Measurements from ENCODE around the gene PKD1.

Gene PKD1

DNA sequence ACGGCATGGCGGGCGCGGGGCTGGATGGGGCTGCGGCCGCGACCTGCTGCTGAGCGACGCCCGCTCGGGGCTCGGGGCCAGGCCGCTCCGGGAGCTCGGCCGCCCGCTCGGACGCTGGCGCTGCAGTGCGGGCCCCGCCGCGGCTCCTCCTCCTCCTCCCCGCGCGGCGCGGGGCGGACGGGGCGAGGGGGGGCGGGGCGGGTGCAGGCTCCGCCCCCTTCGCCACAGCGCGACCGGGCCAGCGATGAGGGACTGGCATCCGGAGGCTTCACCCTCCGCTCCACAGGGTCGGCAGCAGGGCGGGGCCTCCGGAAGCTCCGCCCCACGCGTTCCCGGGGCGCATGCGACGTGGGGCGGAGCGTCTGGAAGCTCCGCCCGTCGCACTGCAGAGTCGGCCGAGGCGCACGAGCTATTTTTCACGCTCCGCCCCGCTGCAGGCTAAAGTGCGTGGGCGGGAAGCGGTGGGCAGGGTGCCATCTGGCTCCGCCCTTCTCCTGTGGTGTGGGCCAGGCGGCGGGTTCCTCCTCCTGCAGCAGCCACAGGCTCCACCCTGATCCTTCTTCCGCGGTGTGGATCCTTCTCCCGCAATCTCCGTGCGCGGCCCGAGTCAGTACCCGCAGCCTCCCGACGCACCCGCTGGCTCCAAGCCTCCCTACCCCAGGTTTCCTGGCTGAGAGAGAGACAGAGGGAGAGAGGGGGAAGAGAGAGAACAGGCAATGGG lies at the start of gene PKD1:
Gene PKD1 (minus strand): TSS at position 129 of the 721 bp plus-strand sequence. CDS start 209 bp downstream, outside the sequence.
- peak; percentile 44 for DNase-seq

DNA sequence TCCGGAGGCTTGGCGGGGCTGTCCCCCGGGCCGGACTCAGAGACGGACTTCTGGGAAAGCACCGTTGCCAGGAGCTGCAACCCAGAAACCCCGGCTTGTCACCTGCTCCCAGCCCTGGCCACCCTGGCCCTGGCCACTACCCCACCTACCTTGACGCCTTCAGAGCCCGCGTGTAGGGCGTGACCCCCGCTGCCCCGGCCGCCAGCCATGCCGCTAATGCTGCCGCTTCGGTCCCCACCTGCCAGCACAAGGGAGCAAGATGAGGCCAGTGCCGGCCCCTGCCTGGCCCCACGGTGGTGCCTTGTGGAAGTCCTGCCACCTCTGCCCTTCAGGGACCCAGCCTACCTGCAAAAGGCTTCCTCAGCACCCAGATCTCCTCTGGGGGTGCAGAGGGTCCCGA lies 49.3 kb upstream of the PKD1 start:
- no peak for DNase-seq

DNA sequence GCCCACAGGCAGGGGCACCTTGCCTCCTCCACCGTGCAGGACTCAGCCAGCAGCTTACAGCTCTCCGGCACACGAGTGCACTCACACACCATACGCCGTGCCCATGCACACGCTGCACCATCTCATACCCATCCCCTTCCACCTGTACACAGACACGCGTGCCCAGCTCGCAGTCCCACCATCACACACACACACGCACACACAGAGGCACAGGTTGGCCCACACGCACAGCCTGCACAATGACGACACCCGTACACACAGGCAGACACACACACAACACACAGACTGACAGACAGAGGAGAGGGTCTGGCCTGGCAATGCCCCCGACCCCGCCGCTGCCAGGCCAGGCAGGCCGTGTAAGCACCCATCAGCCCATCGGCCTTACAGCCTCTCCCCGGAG lies 48.6 kb upstream of the PKD1 start:
- no peak for DNase-seq

DNA sequence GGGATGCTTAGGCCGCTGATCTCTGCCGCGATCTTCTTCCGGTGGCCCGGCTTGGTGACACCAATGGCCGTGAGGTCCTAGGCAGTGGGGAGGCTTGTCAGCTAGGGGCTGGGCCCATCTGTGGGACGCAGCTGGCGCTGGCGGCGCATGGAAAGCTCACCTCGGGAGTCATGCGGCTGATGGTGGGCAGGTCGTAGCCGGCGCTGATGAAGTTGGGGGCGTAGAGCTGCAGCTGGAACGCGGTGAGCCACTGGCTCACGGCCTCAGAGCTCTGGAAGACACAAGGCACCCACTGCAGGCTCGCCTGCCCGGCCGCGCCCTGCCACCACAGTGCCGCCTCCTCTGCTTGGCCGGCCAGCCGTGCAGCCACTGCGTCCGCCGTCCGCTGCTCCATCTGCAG lies 48.0 kb upstream of the PKD1 start:
- no peak for DNase-seq

DNA sequence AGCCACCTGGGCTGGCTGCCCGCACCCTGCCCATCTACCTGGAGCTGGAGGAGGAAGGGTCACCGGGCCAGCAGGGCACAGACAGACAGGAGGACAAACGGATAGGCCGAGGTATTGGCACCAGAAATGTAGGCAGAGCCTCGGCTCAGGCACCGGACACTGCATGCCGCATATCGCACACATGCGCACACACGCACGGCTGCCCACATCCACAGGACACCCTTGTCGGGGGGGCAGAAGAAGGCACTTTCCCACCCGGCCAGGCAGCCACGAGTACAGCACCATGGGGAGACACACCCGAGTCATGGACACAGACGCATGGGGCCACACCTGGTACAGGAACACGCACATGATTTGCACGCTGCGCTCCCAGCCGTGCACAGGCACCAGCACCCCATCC lies 46.3 kb upstream of the PKD1 start:
- DNase-seq = no peak

DNA sequence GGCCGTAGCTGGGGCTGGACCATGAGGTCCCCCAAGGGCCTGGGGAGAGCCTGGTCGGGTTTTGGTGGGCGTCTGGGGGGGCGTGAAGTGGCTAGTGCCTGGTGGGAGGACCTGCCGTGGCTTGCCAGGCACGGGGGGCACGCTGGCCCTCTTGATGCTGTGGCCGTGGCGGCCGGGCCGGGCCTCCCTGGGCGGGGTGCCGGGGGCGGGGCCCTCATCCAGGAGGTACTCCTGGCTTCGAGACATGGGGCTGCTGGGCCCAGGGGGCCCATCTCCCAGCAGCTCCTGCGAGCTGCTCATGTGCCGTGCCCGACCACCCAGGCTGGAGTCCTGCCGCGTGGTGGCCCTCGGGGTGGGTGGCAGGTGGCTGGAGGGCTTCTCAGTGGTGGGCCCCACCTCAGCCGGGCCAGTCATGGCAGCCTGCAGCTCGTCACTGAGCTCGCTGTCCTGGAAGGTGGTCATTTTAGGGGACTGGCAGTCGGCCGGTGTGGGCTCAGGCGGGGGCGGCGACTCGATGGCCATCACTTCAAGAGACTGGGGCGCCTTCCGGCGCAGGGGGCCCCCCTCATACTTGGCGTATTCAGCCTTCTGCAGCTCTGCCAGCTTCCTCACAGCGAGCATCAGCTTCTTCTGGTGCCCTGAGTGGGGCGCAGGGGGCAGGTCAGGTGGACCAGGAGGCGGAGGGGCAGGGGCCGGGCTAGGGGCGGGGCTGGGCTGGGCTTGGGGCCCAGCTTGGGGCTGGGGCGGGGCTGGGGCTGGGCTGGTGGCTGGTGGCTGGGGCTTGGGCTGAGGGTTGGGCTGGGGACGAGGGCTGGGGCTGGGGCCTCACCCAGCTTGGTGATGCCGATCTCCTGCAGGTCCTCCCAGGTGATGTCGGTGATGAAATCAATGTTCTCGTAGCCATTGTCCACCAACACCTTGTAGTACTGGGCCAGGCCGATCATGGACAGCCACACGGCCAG lies 45.5 kb upstream of the PKD1 start:
- no peak for DNase-seq

DNA sequence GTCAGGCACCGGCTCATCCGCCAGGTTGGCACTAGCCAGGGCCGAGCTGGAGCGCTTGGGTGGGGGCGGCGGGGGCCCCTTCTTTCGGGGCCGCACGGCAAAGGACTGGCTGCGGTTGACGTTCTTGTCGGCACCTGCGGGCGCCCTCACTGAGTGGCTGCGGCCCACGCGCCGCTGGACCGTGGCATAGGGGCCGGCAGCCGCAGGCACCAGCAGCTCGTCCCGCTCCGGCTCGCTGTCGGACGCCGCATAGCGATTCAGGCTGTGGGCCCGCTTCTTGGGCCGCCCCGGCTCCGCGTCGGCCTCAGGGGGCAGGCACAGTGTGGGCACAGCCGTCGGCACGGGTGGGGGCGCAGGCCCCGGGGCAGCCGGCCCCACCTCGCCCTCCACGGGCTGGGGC lies 44.8 kb upstream of the PKD1 start:
- DNase-seq = no peak

DNA sequence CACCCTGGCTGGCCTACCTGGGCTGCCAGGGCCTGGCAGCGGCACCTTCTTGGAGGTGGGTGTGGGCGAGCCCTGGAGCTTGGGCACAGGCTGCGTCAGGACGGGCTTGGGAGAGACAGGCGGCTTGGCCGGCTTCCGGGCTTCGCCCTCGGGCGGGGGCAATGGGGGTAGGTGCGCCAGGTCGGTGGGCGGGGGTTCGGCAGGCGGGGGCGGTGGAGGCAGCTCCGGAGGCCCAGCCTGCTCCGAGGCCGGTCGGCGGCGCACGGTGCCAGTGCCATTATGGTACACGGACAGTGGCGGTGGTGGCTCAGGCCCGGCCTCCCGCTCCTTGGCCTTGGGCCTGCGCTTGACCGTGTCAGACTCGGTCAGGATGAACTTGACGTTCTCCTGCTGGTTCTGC lies 43.9 kb upstream of the PKD1 start:
- DNase-seq = no peak

DNA sequence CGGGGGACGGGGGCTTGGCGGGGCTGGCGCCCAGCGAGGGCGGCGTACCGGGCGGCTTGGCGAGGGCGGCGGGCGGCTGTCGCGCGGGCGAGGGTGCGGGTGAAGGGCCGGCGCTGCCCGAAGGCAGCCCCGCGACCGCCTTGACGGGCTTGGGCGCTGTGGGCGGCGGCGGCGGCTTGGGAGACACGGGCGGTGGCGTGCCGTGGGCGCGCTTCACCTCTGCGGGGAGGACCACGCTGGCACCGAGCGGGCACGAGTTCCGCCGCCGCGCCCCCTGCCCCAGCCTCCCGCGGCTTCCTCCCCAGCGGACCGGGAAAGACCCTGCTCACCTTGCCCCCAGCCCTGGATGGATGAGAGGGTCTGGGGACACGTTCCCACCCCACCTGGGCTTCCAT lies 43.4 kb upstream of the PKD1 start:
- DNase-seq = no peak

DNA sequence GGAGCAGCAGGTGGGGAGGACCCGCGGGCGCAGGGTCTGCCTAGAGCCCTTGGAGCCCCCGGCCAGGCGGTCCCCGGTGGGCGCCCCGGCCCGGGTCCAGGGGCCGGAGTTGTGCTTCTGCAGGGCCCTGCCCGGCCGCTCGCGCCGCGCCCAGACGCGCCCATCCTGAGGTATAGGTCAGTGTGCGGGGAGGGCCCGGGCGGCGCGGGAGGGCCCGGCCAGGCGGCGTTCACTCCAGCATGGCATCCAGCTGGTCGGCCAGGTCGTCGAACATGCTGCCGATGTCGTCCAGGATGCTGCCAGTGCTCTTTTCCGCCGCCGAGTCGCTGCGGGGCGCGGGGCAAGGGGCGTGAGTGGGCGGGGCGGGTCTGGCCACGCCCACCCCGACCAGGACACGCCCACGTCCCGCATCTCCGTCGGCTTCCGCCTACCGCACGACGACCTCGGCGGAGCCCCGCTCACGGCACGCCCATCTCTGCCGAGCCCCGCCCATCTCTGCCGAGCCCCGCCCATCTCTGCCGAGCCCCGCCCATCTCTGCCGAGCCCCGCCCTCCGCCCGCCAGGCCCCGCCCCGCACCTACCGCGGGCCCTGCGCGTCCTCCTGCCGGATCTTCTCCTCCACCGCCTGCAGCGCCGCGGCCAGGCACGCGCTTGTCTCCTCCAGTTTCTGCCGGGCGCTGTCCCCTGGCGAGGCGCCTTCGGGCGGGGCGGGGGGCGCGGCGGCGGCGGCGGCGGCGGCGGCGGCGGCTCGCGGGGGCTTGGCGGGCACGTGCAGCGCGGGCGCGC lies 42.8 kb upstream of the PKD1 start:
- DNase-seq = no peak

DNA sequence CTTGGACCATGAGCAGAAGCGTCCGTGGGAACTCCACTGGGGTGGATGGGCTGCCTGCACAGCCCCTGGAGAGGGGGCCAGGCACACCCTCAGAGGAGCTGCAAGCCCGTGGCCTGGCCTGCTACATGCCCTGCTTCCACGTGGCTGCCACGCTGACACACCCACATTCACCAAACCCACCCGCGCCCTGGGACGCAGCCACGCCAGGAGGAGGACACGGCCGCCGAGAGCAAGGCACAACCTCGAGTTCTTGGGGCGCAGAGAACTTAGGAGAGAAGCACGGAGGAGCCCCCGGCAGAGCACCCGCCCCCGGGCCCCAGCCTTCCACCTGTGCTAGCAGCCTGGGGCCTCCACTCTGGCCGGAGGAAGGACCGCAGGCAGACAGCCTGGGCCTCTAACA lies 41.9 kb upstream of the PKD1 start:
- DNase-seq = no peak

DNA sequence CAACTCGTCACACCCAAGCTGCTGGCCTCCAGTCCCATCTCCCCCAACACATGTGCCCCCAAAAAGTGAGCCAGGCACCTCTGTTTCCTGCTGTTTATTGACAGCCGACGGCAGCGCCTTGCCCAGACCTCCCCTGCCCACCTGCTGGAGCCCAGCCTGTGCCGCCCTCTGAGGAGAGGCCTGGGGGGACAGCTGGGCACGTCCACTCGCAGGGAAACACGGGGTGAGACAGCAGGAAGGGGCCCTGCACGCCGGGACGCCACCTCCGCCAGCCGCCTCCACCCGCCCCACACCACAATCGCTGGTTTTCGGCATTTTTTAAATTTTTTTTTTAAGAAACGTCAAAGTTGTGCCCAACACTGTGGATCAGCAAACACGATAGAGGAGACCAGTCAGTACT lies 41.4 kb upstream of the PKD1 start:
- no peak for DNase-seq

DNA sequence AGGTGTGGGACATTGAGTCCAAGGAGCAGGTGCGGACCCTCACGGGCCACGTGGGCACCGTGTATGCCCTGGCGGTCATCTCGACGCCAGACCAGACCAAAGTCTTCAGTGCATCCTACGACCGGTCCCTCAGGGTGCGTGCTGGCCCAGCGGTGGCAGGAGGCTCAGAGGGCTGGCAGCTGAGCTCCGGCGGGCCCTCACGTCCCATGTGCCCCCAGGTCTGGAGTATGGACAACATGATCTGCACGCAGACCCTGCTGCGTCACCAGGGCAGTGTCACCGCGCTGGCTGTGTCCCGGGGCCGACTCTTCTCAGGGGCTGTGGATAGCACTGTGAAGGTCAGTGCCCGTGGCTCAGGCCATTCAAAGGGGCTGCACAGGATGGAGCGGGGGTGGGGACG lies 40.3 kb upstream of the PKD1 start:
- no peak for DNase-seq

DNA sequence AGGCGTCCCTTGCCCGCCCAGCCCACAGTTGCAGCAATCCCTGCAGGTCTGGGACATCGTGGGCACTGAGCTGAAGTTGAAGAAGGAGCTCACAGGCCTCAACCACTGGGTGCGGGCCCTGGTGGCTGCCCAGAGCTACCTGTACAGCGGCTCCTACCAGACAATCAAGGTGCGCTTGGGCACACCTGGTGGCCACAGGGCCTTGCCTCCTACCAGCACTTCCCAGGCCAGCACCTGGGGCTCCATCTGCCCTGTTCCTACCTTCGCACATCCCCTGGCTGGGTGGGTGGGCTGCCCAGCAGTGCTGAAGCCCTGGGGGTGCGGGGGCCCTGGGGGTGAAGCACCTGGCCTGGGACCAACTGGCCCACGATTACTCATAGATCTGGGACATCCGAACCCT lies 39.8 kb upstream of the PKD1 start:
- DNase-seq = no peak

DNA sequence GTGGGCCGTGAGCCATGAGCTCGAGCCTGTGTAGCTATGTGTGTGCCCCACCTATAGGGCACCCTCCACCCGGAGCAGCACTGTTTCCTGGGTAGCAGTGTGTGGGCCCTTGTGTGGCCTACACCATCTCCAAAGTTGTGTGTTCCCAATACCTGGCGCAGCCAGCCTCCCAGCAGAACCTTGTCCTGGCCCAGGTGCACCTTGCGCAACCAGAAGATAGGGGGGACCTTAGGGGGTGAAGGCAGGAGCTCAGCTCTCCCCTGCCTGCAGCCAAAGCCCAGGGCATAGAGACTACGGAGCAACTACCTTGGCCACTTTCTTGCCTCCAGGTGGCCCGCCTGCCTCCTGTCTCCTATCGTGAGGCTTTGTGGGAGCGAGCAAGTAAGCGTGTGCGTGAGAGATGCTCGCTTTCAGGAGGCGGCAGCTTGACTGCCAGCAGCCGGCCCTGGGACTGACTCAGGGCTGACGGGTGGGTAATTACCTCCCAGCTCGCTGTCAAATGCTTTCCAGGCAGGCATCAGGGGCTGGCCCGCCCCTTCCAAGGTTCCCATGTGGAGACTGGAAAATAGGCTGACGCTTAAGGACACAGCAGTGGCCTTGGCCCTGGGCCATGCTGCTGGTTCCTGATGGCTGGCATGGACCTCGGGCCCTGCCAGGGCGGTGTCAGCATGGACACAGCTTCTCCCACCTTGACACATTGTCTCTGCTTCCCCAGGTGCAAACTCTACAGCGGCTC lies 38.9 kb upstream of the PKD1 start:
- no peak for DNase-seq

DNA sequence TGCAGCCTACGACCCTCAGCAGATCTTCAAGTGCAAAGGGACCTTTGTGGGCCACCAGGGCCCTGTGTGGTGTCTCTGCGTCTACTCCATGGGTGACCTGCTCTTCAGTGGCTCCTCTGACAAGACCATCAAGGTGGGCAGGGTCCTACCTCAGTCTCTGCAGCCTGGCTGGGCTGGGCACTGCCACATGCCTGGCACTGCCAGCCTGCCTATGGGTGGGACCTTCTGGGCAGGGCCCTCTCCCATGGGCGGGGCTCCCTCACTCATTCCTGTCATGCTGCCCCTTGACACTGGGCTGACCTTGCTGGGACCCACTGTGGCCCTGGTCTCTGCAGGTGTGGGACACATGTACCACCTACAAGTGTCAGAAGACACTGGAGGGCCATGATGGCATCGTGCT lies 38.2 kb upstream of the PKD1 start:
- DNase-seq = no peak

DNA sequence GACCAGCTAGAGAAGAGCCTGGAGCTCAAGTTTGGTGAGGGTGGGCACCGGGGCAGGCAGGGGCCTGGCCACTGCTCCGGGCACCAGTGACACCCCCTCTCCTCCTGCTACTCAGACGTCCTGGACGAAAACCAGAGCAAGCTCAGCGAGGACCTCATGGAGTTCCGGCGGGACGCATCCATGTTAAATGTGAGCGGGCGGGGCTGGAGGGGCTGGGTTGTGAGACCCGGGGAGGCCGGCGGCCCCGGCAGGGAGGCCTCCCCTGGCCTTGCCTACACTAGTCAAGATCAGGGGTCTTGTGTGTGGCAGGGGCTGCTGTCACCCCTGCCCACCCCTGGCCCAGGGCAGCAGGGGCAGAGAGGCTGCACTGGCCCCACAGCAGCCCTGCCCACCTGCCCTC lies 37.7 kb upstream of the PKD1 start:
- DNase-seq = no peak

DNA sequence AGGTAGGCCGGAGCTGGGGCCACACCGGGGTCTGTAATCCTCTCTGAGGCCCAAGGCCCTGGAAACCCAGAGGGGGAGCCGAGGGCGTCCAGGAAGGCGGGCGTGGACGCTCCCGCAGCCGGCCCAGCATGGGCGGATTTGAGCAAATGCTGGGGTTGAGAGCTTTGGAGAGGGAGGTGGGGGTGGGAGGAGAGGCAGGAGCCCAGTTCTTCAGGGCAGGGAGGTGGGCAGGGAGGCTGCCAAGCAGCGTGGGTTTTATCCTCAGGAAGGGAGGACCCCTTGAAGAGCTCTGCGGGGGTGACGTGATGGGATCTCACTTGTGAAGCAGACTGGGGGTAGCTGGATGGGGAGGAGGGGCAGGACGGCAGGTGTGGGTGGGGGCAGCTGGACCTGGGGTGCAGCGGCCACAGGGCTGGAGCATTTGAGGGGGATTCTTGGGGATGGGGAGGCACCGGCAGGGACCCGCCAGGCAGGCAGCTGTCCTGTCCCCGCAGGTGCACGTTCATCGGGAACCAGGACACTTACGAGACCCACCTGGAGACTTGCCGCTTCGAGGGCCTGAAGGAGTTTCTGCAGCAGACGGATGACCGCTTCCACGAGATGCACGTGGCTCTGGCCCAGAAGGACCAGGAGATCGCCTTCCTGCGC lies 37.1 kb upstream of the PKD1 start:
- DNase-seq = no peak

DNA sequence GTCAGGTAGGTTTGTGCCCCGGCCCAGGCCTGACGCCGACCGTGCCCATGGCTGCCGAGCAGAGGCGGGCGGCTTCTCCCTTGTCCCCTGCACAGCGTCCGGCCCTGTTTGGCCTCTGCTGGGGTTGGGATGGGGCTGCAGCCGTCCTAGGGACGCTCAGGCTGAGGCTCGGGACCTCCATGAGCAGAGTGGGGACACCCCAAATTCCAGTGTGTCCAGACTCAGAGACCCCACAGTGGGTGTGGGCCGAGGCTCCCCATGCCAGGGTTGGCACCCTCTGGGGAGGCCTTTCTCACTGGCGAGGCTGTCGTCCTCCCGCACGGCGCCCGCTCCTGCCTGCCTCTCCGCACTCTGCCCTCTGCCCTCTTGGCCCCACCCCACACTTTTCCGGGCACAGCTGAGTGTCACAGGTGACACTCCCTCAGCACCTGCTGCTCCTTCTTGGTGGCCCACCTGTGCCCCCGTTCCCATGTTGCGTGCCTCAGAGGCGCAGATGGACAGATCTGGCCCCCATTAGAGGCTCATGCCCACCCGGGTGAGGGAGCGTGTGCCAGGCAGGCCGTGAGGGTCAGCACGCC lies 36.0 kb upstream of the PKD1 start:
- no peak for DNase-seq

DNA sequence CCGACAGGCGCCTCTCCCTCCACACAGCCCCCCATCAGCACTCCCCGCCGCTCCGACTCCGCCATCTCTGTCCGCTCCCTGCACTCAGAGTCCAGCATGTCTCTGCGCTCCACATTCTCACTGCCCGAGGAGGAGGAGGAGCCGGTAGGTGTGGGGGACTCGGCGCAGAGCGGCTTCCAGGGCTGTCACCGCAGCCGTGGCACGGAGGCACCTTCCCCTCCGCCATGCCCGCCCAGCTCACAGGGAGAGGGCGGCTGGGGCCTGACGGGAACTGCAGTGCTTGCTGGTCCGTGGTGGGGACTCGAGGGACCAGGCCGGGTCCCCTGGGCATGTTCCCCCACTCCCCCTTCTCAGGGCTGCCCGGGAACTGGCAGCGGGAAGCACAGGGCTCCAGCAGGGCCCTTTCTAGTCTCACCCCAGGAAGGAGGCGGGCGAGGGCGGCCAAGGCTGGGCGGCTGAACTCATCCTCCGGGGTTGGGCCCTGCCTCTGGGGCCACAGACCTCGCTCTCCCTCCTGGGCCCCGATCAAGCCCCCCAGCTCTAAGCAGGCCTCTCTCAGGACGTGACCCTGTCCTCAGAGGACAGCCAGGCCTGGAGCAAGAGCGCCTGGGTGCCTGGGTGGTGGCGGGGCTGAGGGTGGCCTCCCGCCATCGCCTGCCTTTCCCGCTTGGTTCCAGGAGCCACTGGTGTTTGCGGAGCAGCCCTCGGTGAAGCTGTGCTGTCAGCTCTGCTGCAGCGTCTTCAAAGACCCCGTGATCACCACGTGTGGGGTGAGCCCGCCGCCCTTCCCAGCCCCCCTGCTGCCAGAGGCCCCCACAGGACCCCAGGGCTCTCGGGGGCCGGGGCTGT lies 35.1 kb upstream of the PKD1 start:
- no peak for DNase-seq

DNA sequence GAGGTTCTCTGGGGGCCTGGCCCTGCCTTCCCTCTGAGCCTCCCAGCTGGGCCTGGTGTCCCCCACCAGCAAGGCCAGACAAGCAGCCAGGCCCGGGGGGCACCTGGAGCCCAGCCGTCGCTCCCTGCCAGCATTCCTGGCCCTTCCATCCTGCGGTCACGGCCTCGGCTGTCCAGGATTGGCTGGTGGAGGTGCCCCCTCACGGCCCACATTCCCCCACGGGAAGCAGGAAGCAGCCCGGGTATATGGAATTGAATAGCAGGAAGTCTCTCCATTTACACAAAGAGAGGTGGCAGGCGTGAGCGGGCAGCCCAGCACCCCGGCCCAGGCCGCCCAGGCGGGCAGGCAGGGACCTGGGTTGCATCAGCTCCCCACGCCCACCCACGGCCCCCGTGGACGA lies 34.4 kb upstream of the PKD1 start:
- DNase-seq = no peak
